Measurements from ENCODE around the gene DSCAML1.

Gene DSCAML1

GRCh38 chr11:117426941-117427340 lies 370.1 kb downstream of the DSCAML1 start:
- no peak for FAIRE-seq
- TF ChIP-seq TAF1 (IDR thresholded peaks at IDR 0.05; ENCODE audit: low read depth, low read length) (no peak), SPI1 (IDR thresholded peaks at IDR 0.05; ENCODE audit: low read depth, low read length) (no peak), POU2F2 (IDR thresholded peaks at IDR 0.05; ENCODE audit: low read depth, low read length) (no peak), POLR2A (IDR thresholded peaks at IDR 0.05; ENCODE audit: low read depth, low read length) (no peak), PAX5 (IDR thresholded peaks at IDR 0.05; ENCODE audit: insufficient read depth, low read length, severe bottlenecking) (no peak), POLR2AphosphoS5 (IDR thresholded peaks at IDR 0.05; ENCODE audit: low read depth, low read length) (no peak)

DNA sequence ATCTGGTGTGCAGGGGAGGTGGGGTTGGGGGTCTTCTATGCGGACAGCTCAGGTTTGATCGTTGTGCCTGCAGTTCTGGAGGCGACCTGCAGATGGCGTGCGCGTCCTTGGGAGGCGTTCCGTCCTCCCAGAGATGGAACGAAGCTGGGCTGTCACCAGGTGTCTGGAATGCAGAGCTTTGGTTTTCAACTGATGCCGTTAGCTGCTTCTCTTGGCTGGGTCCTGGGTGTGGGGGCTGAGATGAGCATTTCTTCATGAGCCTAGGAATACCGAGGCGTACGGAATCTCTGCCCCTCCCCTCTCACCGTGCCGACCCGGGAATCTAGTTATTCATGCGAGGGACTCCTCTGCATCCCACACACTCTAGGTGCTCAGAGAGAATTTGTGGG lies 370.7 kb downstream of the DSCAML1 start:
- DNase-seq (ENCODE audit: insufficient read length, low spot score): peak; percentile 82
- peak; percentile 86 for FAIRE-seq
- no peak for TF ChIP-seq POLR2AphosphoS5 (IDR thresholded peaks at IDR 0.05; ENCODE audit: low read depth, low read length)
- no peak for TF ChIP-seq SPI1 (IDR thresholded peaks at IDR 0.05; ENCODE audit: low read depth, low read length)
- TF ChIP-seq POU2F2 (IDR thresholded peaks at IDR 0.05; ENCODE audit: low read depth, low read length): no peak
- TF ChIP-seq PAX5 (IDR thresholded peaks at IDR 0.05; ENCODE audit: insufficient read depth, low read length, severe bottlenecking): no peak
- TF ChIP-seq TAF1 (IDR thresholded peaks at IDR 0.05; ENCODE audit: low read depth, low read length): no peak
- no peak for TF ChIP-seq POLR2A (IDR thresholded peaks at IDR 0.05; ENCODE audit: low read depth, low read length)

More at GRCh38 chr11:117426941-117427340, 370.1 kb downstream of the DSCAML1 start:
- no peak for DNase-seq (ENCODE audit: insufficient read length, low spot score)

- DNase-seq (ENCODE audit: insufficient read length, low spot score) (no peak), FAIRE-seq (no peak)
- TF ChIP-seq POU2F2 (IDR thresholded peaks at IDR 0.05; ENCODE audit: low read depth, low read length) (no peak), POLR2AphosphoS5 (IDR thresholded peaks at IDR 0.05; ENCODE audit: low read depth, low read length) (no peak), PAX5 (IDR thresholded peaks at IDR 0.05; ENCODE audit: insufficient read depth, low read length, severe bottlenecking) (no peak), POLR2A (IDR thresholded peaks at IDR 0.05; ENCODE audit: low read depth, low read length) (no peak), SPI1 (IDR thresholded peaks at IDR 0.05; ENCODE audit: low read depth, low read length) (no peak), TAF1 (IDR thresholded peaks at IDR 0.05; ENCODE audit: low read depth, low read length) (no peak)
Measured at GRCh38 chr11:117425679-117426296, 371.2 kb downstream of the DSCAML1 start.

DNA sequence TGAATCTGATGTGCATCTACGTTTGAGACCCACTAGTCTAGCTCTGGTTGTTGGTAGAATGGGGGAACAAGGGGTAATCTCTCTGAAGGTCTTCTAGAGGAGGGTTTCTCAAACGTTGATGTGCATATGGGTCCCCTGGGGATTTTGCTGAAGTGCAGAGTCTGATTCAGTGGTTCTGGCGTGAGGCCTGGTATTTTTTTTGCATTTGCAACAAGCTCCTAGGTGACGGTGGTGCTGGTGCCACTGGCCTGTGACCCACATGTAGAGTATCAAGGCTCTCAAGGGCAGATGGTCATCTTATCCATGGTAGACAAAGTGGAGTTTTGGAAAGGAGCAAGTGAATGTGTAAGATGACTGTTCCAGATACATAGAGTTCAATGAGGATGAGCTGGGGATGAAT lies 372.2 kb downstream of the DSCAML1 start:
- no peak for FAIRE-seq
- no peak for TF ChIP-seq TAF1 (IDR thresholded peaks at IDR 0.05; ENCODE audit: low read depth, low read length)
- no peak for TF ChIP-seq PAX5 (IDR thresholded peaks at IDR 0.05; ENCODE audit: insufficient read depth, low read length, severe bottlenecking)
- no peak for TF ChIP-seq POLR2A (IDR thresholded peaks at IDR 0.05; ENCODE audit: low read depth, low read length)
- no peak for TF ChIP-seq POLR2AphosphoS5 (IDR thresholded peaks at IDR 0.05; ENCODE audit: low read depth, low read length)
- TF ChIP-seq POU2F2 (IDR thresholded peaks at IDR 0.05; ENCODE audit: low read depth, low read length): no peak
- TF ChIP-seq SPI1 (IDR thresholded peaks at IDR 0.05; ENCODE audit: low read depth, low read length): no peak
- DNase-seq (ENCODE audit: insufficient read length, low spot score): no peak

DNA sequence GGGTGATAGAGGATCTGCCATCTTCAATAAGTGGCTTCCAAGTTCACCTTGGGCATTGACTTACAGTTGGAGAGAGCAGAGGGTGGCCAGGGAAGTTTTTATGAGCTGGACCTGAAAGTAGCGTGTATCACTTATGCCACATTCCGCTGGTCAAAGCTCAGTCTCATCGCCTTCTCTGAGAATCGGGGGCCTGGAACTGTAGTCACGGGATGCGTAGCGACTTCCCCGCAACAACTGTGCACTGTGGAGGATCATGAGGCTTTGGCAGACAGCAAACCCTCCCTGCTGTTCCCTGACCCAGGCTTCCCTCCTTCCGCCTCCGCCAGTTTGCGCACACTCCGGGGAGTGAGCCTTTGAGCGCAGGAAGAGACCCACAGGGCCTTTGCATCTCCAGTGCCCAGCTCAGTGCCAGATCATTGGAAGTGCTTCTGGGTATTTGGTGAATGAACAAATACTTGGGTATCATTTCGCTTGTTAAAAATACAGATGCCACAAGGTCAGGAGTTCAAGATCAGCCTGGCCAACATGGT lies 373.9 kb downstream of the DSCAML1 start:
- TF ChIP-seq SPI1 (IDR thresholded peaks at IDR 0.05; ENCODE audit: low read depth, low read length): no peak
- DNase-seq (ENCODE audit: insufficient read length, low spot score): no peak
- FAIRE-seq: no peak

- DNase-seq (ENCODE audit: insufficient read length, low spot score) (no peak), FAIRE-seq (no peak)
- TF ChIP-seq PAX5 (IDR thresholded peaks at IDR 0.05; ENCODE audit: insufficient read depth, low read length, severe bottlenecking): no peak
Measured at GRCh38 chr11:117421476-117421875, 375.5 kb downstream of the DSCAML1 start.

GRCh38 chr11:117421041-117421440 lies 376.0 kb downstream of the DSCAML1 start:
- no peak for DNase-seq (ENCODE audit: insufficient read length, low spot score)
- FAIRE-seq: no peak
- TF ChIP-seq TAF1 (IDR thresholded peaks at IDR 0.05; ENCODE audit: low read depth, low read length) (no peak), POLR2A (IDR thresholded peaks at IDR 0.05; ENCODE audit: low read depth, low read length) (no peak), SPI1 (IDR thresholded peaks at IDR 0.05; ENCODE audit: low read depth, low read length) (no peak), POU2F2 (IDR thresholded peaks at IDR 0.05; ENCODE audit: low read depth, low read length) (no peak), PAX5 (IDR thresholded peaks at IDR 0.05; ENCODE audit: insufficient read depth, low read length, severe bottlenecking) (no peak), POLR2AphosphoS5 (IDR thresholded peaks at IDR 0.05; ENCODE audit: low read depth, low read length) (no peak)

- no peak for TF ChIP-seq POLR2A (IDR thresholded peaks at IDR 0.05; ENCODE audit: low read depth, low read length)
- FAIRE-seq: no peak
- no peak for DNase-seq (ENCODE audit: insufficient read length, low spot score)
Measured at GRCh38 chr11:117420598-117420997, 376.4 kb downstream of the DSCAML1 start.

GRCh38 chr11:117420143-117420485 lies 376.9 kb downstream of the DSCAML1 start:
- DNase-seq (ENCODE audit: insufficient read length, low spot score): no peak
- no peak for FAIRE-seq

DNA sequence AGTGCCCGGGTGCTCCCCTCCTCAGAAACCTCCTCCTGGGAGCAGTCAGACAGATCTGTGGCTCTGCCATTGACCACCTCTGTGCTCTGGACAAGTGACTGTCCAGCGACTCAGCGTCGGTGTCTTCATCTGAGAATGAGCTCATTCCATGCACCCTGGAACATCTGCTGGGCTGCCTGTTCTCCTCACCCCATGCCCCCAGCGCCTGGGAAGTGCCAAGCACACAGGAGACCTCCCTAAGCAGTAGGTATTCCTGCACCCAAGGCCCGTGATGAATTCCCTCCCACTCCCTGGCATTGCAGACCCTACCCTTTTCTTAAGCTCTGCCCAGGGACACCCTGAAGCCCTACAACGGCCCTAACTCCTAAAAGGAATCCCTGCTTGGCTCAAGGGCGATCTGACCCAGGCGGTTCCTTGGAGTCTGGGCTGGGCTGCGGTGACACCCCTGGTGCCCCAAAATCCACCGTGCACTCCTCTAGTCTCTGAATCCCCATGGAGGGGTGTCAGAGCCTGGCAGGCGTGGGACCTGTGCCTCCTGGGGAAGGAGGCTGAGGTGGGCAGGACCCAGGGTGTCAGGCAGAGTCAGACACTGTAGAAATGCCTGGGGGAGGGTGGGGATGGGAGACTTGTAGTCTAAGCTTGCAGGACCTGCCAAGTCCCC lies 377.4 kb downstream of the DSCAML1 start:
- DNase-seq (ENCODE audit: insufficient read length, low spot score) (no peak), FAIRE-seq (no peak)
- no peak for TF ChIP-seq POLR2A (IDR thresholded peaks at IDR 0.05; ENCODE audit: low read depth, low read length)
- no peak for TF ChIP-seq POLR2AphosphoS5 (IDR thresholded peaks at IDR 0.05; ENCODE audit: low read depth, low read length)
- no peak for TF ChIP-seq PAX5 (IDR thresholded peaks at IDR 0.05; ENCODE audit: insufficient read depth, low read length, severe bottlenecking)
- TF ChIP-seq TAF1 (IDR thresholded peaks at IDR 0.05; ENCODE audit: low read depth, low read length): no peak
- TF ChIP-seq POU2F2 (IDR thresholded peaks at IDR 0.05; ENCODE audit: low read depth, low read length): no peak
- TF ChIP-seq SPI1 (IDR thresholded peaks at IDR 0.05; ENCODE audit: low read depth, low read length): no peak

More at GRCh38 chr11:117420143-117420485, 376.9 kb downstream of the DSCAML1 start:
- TF ChIP-seq SPI1 (IDR thresholded peaks at IDR 0.05; ENCODE audit: low read depth, low read length) (no peak), POLR2A (IDR thresholded peaks at IDR 0.05; ENCODE audit: low read depth, low read length) (no peak), POU2F2 (IDR thresholded peaks at IDR 0.05; ENCODE audit: low read depth, low read length) (no peak), TAF1 (IDR thresholded peaks at IDR 0.05; ENCODE audit: low read depth, low read length) (no peak), PAX5 (IDR thresholded peaks at IDR 0.05; ENCODE audit: insufficient read depth, low read length, severe bottlenecking) (no peak), POLR2AphosphoS5 (IDR thresholded peaks at IDR 0.05; ENCODE audit: low read depth, low read length) (no peak)

All from GM12891 (cell line).